ENCODE results near the gene SOAT1. TPM values are rescaled to one million over a fixed set of nuclear protein-coding genes. Genes with fewer than 3 reads are reported as not detected.

SOAT1 gene
- total RNA-seq, 1 experiment from 2014 or later: 43.0 TPM

DNA sequence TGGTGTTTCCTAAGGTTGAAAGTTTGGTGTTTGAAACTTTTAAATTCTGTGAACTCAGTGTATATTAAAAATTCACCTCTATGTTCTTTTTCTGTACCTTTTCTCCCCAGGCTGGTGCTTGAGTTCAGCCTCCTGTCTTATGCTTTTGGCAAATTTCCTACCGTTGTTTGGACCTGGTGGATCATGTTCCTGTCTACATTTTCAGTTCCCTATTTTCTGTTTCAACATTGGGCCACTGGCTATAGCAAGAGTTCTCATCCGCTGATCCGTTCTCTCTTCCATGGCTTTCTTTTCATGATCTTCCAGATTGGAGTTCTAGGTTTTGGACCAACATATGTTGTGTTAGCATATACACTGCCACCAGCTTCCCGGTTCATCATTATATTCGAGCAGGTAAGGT lies 47.3 kb downstream of the SOAT1 start:
- POLR2A ChIA-PET: no interaction called here
- H3K4me1 Mint-ChIP-seq (ENCODE audit: low read depth, unreplicated experiment): no peaks in the 10 kb centered on the region
- no peak overlapping the region for H3K4me3 Mint-ChIP-seq (ENCODE audit: unreplicated experiment)
- H3K9me3 Mint-ChIP-seq (ENCODE audit: unreplicated experiment): no peaks in the 10 kb centered on the region
- intact Hi-C loops (cut with micrococcal nuclease; ENCODE audit: unreplicated experiment): no loop called here
- Histone ChIP-seq H3K36me3 (ENCODE audit: control insufficient read depth, insufficient read depth, low read length) (no peaks in the 10 kb centered on the region; the same call in 1 of the 2 replicates), H3K4me3 (ENCODE audit: low read depth, low read length) (no peak overlapping the region), H3K4me1 (no peaks in the 10 kb centered on the region), H3K27me3 (replicated peaks; ENCODE audit: control insufficient read depth, insufficient read depth, low read length) (no peaks in the 10 kb centered on the region), H3K9me3 (no peaks in the 10 kb centered on the region)
- H3K27ac Mint-ChIP-seq (ENCODE audit: unreplicated experiment): no peak overlapping the region
- no peak for DNase-seq
- peaks cover 28% of the 10 kb centered on the region for H3K36me3 Mint-ChIP-seq (ENCODE audit: insufficient read depth, unreplicated experiment)
- no TSS peak for BruUV-seq (replicated peaks)
- TF ChIP-seq, protein P1, sequence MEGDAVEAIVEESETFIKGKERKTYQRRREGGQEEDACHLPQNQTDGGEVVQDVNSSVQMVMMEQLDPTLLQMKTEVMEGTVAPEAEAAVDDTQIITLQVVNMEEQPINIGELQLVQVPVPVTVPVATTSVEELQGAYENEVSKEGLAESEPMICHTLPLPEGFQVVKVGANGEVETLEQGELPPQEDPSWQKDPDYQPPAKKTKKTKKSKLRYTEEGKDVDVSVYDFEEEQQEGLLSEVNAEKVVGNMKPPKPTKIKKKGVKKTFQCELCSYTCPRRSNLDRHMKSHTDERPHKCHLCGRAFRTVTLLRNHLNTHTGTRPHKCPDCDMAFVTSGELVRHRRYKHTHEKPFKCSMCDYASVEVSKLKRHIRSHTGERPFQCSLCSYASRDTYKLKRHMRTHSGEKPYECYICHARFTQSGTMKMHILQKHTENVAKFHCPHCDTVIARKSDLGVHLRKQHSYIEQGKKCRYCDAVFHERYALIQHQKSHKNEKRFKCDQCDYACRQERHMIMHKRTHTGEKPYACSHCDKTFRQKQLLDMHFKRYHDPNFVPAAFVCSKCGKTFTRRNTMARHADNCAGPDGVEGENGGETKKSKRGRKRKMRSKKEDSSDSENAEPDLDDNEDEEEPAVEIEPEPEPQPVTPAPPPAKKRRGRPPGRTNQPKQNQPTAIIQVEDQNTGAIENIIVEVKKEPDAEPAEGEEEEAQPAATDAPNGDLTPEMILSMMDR (IDR thresholded peaks at IDR 0.05; ENCODE audit: insufficient read depth in 1 of 2, low read depth in 1 of 2, low read length in 1 of 2, severe bottlenecking in 1 of 2, unreplicated experiment in 1 of 2): no peak
- H3K27me3 Mint-ChIP-seq (ENCODE audit: insufficient read depth, unreplicated experiment): no peaks in the 10 kb centered on the region
- CTCF ChIA-PET: no interaction called here

DNA sequence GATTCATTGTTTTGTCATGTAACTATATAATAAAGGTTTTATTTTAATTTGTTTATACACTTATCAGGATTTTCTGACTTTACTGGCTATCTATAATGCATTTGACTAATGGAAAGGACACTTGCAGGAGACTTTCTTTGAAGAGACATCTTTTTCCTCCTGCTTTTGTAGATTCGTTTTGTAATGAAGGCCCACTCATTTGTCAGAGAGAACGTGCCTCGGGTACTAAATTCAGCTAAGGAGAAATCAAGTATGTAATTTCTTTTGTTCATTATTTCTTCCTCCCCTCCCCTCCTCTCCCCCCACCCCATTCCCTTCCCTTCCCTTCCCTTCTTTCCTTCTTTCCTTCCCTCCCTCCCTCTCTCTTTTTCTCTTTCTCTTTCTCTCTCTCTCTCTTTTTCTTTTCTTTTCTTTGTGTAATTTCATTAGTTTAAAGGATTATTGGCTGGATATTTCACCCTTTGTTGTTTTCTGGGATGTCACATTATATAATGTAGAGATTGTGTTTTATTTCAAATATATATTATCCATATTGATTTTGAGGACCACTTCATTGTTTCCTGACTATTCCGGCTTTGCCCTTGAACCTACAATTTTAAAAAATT lies 48.4 kb downstream of the SOAT1 start:
- no TSS peak for BruUV-seq (replicated peaks)
- no peaks in the 10 kb centered on the region for H3K27me3 ChIP-seq (replicated peaks; ENCODE audit: control insufficient read depth, insufficient read depth, low read length)
- intact Hi-C loops (cut with micrococcal nuclease; ENCODE audit: unreplicated experiment): no loop called here
- TF ChIP-seq, protein P1 (IDR thresholded peaks at IDR 0.05; ENCODE audit: insufficient read depth in 1 of 2, low read depth in 1 of 2, low read length in 1 of 2, severe bottlenecking in 1 of 2, unreplicated experiment in 1 of 2): no peak
- Mint-ChIP-seq H3K9me3 (ENCODE audit: unreplicated experiment) (no peaks in the 10 kb centered on the region), H3K27me3 (ENCODE audit: insufficient read depth, unreplicated experiment) (no peaks in the 10 kb centered on the region), H3K4me1 (ENCODE audit: low read depth, unreplicated experiment) (no peaks in the 10 kb centered on the region), H3K36me3 (ENCODE audit: insufficient read depth, unreplicated experiment) (peaks cover 28% of the 10 kb centered on the region), H3K4me3 (ENCODE audit: unreplicated experiment) (no peak overlapping the region), H3K27ac (ENCODE audit: unreplicated experiment) (no peak overlapping the region)
- CTCF ChIA-PET: no interaction called here
- H3K4me1 ChIP-seq: no peaks in the 10 kb centered on the region
- H3K4me3 ChIP-seq (ENCODE audit: low read depth, low read length): no peak overlapping the region
- H3K36me3 ChIP-seq (ENCODE audit: control insufficient read depth, insufficient read depth, low read length): no peaks in the 10 kb centered on the region; the same call in 1 of the 2 replicates
- POLR2A ChIA-PET: no interaction called here
- no peaks in the 10 kb centered on the region for H3K9me3 ChIP-seq
- no peak for DNase-seq

DNA sequence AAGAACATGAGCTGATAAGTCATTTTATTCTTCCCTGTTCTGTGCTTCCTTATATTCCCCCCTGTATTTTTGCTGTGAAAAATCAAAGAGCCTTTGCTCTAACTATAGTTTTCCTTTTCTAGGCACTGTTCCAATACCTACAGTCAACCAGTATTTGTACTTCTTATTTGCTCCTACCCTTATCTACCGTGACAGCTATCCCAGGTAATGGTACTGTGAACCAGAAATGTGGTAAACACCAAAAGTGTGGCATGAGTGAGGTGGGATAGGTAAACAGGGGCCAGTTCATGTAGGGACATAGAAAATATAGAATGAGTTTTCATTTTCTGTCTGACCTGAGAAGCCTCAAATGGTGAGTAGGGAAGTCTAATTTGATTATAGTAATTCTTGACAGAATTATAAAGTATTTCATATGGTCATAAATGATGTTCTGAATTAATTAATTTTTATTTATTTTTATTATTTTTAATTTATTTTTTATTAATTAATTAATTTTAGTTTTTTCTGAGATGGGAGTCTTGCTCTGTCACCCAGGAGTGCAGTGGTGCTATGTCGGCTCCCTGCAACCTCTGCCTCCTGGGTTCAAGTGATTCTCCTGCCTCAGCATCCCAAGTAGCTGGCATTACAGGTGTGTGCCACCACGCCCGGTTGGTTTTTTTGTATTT lies 49.3 kb downstream of the SOAT1 start:
- TF ChIP-seq, protein P1 (IDR thresholded peaks at IDR 0.05; ENCODE audit: insufficient read depth in 1 of 2, low read depth in 1 of 2, low read length in 1 of 2, severe bottlenecking in 1 of 2, unreplicated experiment in 1 of 2): no peak
- Histone ChIP-seq H3K4me1 (no peaks in the 10 kb centered on the region), H3K36me3 (ENCODE audit: control insufficient read depth, insufficient read depth, low read length) (no peaks in the 10 kb centered on the region; the same call in 1 of the 2 replicates), H3K27me3 (replicated peaks; ENCODE audit: control insufficient read depth, insufficient read depth, low read length) (no peaks in the 10 kb centered on the region), H3K4me3 (ENCODE audit: low read depth, low read length) (no peak overlapping the region), H3K9me3 (no peaks in the 10 kb centered on the region)
- no peak overlapping the region for H3K4me3 Mint-ChIP-seq (ENCODE audit: unreplicated experiment)
- peaks cover 28% of the 10 kb centered on the region for H3K36me3 Mint-ChIP-seq (ENCODE audit: insufficient read depth, unreplicated experiment)
- intact Hi-C loops (cut with micrococcal nuclease; ENCODE audit: unreplicated experiment): no loop called here
- no peak for DNase-seq
- H3K27me3 Mint-ChIP-seq (ENCODE audit: insufficient read depth, unreplicated experiment): no peaks in the 10 kb centered on the region
- no peak overlapping the region for H3K27ac Mint-ChIP-seq (ENCODE audit: unreplicated experiment)
- no TSS peak for BruUV-seq (replicated peaks)
- H3K4me1 Mint-ChIP-seq (ENCODE audit: low read depth, unreplicated experiment): no peaks in the 10 kb centered on the region
- H3K9me3 Mint-ChIP-seq (ENCODE audit: unreplicated experiment): no peaks in the 10 kb centered on the region
- CTCF ChIA-PET: no interaction called here
- POLR2A ChIA-PET: no interaction called here
